GM19328 (cell line): Measurements from ENCODE around the gene LRIT1.

Experiments
- ATAC-seq: cut with Tn5 transposase; IDR thresholded peaks from one replicate; pipeline ENCODE4 v1.9.1; 2021; ENCODE audit warnings: mild to moderate bottlenecking, moderate library complexity; ENCODE audit not compliant: unreplicated experiment

The LRIT1 gene

GRCh38 chr10:84217746-84218145, 23.6 kb downstream of the LRIT1 start:
- no peak for ATAC-seq

- ATAC-seq = no peak
These were observed 24.5 kb downstream of the LRIT1 start for GRCh38 chr10:84216834-84217233.

- ATAC-seq = peak; percentile 84
These were observed 26.6 kb downstream of the LRIT1 start for GRCh38 chr10:84214612-84215235.

- no peak for ATAC-seq
These were observed 27.2 kb downstream of the LRIT1 start for GRCh38 chr10:84214046-84214572.

GRCh38 chr10:84213076-84213475, 28.3 kb downstream of the LRIT1 start:
- no peak for ATAC-seq

- no peak for ATAC-seq
These were observed 29.3 kb downstream of the LRIT1 start for GRCh38 chr10:84212014-84212413.

GRCh38 chr10:84211566-84211965, 29.8 kb downstream of the LRIT1 start:
- no peak for ATAC-seq

GRCh38 chr10:84208023-84208422, 33.3 kb downstream of the LRIT1 start:
- ATAC-seq = no peak

- ATAC-seq = no peak
These were observed 35.4 kb downstream of the LRIT1 start for GRCh38 chr10:84205853-84206525.

- peak; percentile 68 for ATAC-seq
These were observed 36.1 kb downstream of the LRIT1 start for GRCh38 chr10:84205049-84205852.

- ATAC-seq = no peak
These were observed 36.7 kb downstream of the LRIT1 start for GRCh38 chr10:84204610-84205009.

- no peak for ATAC-seq
These were observed 37.2 kb downstream of the LRIT1 start for GRCh38 chr10:84204122-84204521.

- ATAC-seq = no peak
These were observed 39.0 kb downstream of the LRIT1 start for GRCh38 chr10:84202349-84202748.

- no peak for ATAC-seq
These were observed 39.7 kb downstream of the LRIT1 start for GRCh38 chr10:84201682-84202081.

- no peak for ATAC-seq
These were observed 40.1 kb downstream of the LRIT1 start for GRCh38 chr10:84201244-84201606.

- ATAC-seq = no peak
These were observed 40.7 kb downstream of the LRIT1 start for GRCh38 chr10:84200537-84201243.

GRCh38 chr10:84198206-84198915, 43.0 kb downstream of the LRIT1 start:
- ATAC-seq = no peak

- no peak for ATAC-seq
These were observed 43.7 kb downstream of the LRIT1 start for GRCh38 chr10:84197643-84198042.

- ATAC-seq = no peak
These were observed 44.4 kb downstream of the LRIT1 start for GRCh38 chr10:84196941-84197340.

GRCh38 chr10:84196083-84196482, 45.3 kb downstream of the LRIT1 start:
- no peak for ATAC-seq
